ENCODE data around the gene CAMSAP1. TPM values are rescaled to one million over a fixed set of nuclear protein-coding genes. Genes with fewer than 3 reads are reported as not detected.

CAMSAP1 gene
- total and polyA plus RNA-seq, 3 donors from 2014 or later: 44.1 to 102 (median 93.7) TPM

- no peaks in the 10 kb centered on the region for H3K4me1 ChIP-seq
- H3K36me3 ChIP-seq (ENCODE audit: low read depth, missing control alignments): no peaks in the 10 kb centered on the region
- H3K9me3 ChIP-seq: no peaks in the 10 kb centered on the region
- intact Hi-C loops (cut with DNase I; ENCODE audit: low total_unique reads): no loop called here
- no peak overlapping the region for H3K4me3 ChIP-seq
- TF ChIP-seq, protein P1, sequence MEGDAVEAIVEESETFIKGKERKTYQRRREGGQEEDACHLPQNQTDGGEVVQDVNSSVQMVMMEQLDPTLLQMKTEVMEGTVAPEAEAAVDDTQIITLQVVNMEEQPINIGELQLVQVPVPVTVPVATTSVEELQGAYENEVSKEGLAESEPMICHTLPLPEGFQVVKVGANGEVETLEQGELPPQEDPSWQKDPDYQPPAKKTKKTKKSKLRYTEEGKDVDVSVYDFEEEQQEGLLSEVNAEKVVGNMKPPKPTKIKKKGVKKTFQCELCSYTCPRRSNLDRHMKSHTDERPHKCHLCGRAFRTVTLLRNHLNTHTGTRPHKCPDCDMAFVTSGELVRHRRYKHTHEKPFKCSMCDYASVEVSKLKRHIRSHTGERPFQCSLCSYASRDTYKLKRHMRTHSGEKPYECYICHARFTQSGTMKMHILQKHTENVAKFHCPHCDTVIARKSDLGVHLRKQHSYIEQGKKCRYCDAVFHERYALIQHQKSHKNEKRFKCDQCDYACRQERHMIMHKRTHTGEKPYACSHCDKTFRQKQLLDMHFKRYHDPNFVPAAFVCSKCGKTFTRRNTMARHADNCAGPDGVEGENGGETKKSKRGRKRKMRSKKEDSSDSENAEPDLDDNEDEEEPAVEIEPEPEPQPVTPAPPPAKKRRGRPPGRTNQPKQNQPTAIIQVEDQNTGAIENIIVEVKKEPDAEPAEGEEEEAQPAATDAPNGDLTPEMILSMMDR (IDR thresholded peaks at IDR 0.05): no peak
- TF ChIP-seq POLR2A (IDR thresholded peaks at IDR 0.05): no peak
- H3K27me3 ChIP-seq: no peaks in the 10 kb centered on the region
- 83 to 87% methylated on average over 3 of the region's 3 CpGs for WGBS, 2 donors
- DNase-seq: no peak
- H3K27ac ChIP-seq: no peak overlapping the region
These were observed 73.5 kb downstream of the CAMSAP1 start for GRCh38 chr9:135833864-135834263.

- Histone ChIP-seq H3K4me3 (no peak overlapping the region), H3K27ac (no peak overlapping the region), H3K9me3 (no peaks in the 10 kb centered on the region), H3K4me1 (no peaks in the 10 kb centered on the region), H3K27me3 (no peaks in the 10 kb centered on the region), H3K36me3 (ENCODE audit: low read depth, missing control alignments) (no peaks in the 10 kb centered on the region)
- intact Hi-C loops (cut with DNase I; ENCODE audit: low total_unique reads): no loop called here
- TF ChIP-seq, protein P1 (IDR thresholded peaks at IDR 0.05): no peak
- TF ChIP-seq POLR2A (IDR thresholded peaks at IDR 0.05): no peak
- no peak for DNase-seq
- 93% methylated on average over 1 of the region's 1 CpG for WGBS, 2 donors
These were observed 76.8 kb downstream of the CAMSAP1 start for GRCh38 chr9:135830496-135830895.

DNA sequence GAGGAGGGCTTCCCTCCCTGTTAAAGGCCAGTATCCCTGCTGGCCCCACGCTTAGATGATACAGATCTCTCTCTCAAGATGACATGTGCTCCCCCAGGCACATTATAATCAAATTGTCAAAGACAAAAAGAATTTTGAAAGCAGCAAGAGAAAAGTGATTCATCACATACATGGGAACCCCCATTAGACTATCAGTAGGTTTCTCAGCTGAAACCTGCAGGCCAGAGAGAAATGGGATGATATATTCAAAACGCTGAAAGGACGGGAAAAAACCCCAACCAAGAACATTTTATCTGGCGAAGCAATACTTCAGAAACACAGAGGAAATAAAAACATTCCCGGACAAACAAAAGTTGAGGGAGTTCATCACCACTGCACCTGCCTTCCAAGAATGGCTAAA is 78.7 kb downstream of the CAMSAP1 start:
- Histone ChIP-seq H3K4me1 (no peaks in the 10 kb centered on the region), H3K9me3 (no peaks in the 10 kb centered on the region), H3K4me3 (no peak overlapping the region), H3K36me3 (ENCODE audit: low read depth, missing control alignments) (no peaks in the 10 kb centered on the region), H3K27me3 (no peaks in the 10 kb centered on the region), H3K27ac (no peak overlapping the region)
- TF ChIP-seq POLR2A (IDR thresholded peaks at IDR 0.05): no peak
- TF ChIP-seq, protein P1 (IDR thresholded peaks at IDR 0.05): no peak
- intact Hi-C loops (cut with DNase I; ENCODE audit: low total_unique reads): no loop called here
- no peak for DNase-seq
- 95 to 96% methylated on average over 5 of the region's 5 CpGs for WGBS, 2 donors

DNA sequence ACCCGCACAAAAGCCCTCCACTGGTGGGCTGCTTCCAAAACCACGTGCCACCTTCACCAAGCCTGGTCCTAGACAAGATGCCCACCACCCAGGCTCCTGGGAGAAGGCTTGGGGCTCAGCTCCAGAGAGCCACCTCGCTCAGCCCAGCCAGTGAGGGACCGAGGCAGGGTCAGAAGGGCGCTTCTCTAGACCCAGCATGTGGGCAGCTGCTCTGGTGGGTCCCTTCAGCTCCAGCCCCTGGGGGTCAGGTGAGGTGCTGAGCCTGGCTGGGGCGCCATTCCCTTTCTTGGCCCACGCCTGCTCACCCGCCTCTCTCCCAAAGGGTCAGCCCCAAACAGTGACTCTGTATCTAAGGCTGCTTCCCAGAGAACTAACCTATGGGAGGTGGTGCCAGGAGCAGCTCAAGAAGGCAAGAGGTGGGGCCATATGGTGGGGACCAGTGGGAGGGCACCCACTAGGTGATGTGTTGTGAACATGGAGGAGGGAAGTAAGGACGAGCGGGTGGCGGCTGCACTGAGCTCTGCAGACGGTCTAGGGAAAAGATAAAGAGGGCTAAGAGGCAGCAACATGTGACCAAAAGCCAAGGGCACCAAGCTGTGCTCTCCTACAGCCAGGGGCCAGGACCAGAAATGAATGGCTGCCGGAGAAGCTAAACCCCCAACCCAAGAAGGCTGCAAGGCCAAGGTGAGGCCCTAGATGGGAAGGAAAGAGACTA is 79.3 kb downstream of the CAMSAP1 start:
- WGBS, 2 donors: 92 to 96% methylated on average over 9 to 13 of the region's 13 CpGs
- intact Hi-C loops (cut with DNase I; ENCODE audit: low total_unique reads): no loop called here
- no peaks in the 10 kb centered on the region for H3K27me3 ChIP-seq
- H3K36me3 ChIP-seq (ENCODE audit: low read depth, missing control alignments): no peaks in the 10 kb centered on the region
- no peaks in the 10 kb centered on the region for H3K9me3 ChIP-seq
- TF ChIP-seq, protein P1 (IDR thresholded peaks at IDR 0.05): no peak
- TF ChIP-seq POLR2A (IDR thresholded peaks at IDR 0.05): no peak
- no peak overlapping the region for H3K27ac ChIP-seq
- no peak for DNase-seq
- H3K4me1 ChIP-seq: no peaks in the 10 kb centered on the region
- no peak overlapping the region for H3K4me3 ChIP-seq

DNA sequence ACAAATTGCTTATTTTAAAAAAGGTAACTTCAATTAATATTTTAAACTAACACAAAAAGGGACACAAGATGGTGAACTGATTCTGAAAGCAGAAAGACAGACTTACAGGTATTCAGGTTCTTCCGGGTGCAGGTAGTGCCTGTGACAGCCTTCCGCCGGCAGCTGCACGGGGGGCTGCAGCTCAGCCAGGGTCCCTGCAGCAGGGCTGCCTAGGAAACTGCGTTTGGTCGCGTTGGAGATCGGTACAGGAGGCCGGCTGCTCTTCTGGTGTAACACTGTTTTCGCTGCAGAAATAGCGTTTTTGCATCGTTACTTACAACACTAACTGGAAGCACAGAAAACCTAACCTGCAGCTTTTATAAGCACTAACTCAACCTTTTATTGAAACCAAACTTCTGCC is 80.0 kb downstream of the CAMSAP1 start:
- no peak for DNase-seq
- TF ChIP-seq POLR2A (IDR thresholded peaks at IDR 0.05): no peak
- TF ChIP-seq, protein P1 (IDR thresholded peaks at IDR 0.05): no peak
- 95% methylated on average over 12 of the region's 12 CpGs for WGBS, 2 donors
- Histone ChIP-seq H3K27me3 (no peaks in the 10 kb centered on the region), H3K9me3 (no peaks in the 10 kb centered on the region), H3K4me1 (no peaks in the 10 kb centered on the region), H3K4me3 (no peak overlapping the region), H3K27ac (no peak overlapping the region), H3K36me3 (ENCODE audit: low read depth, missing control alignments) (no peaks in the 10 kb centered on the region)
- intact Hi-C loops (cut with DNase I; ENCODE audit: low total_unique reads): no loop called here
